ENCODE data around the gene GALNT11.
"Not testable (repeated sequence)": the region's sequence is repeated elsewhere in the genome, so short reads cannot be mapped to it uniquely, and the experiment has no call there.

The GALNT11 gene

DNA sequence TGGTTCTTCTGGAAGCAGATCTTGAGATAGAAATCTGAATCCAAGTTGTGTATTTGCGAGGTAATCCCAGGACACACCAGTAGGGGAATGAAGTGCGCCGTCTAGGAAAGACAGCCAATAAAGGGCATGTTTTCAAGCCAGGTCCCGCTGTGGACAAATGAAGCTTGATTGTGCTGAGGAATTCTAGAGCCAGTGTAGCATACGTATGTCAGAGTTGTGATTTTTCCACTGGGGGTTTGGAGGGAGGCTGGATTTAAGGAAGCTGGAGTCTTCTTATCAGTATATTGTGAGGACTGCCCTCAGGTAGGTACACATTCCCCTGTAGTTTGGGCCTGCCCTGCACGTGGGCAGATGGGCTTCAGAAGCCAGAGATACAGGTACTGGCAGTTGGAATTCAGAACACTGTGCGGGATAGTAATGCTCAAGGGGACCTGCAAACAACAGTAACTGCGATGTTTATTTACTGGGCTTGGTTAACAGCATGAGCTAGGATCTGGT is 50.9 kb downstream of the GALNT11 start:
- no peak for DNase-seq

DNA sequence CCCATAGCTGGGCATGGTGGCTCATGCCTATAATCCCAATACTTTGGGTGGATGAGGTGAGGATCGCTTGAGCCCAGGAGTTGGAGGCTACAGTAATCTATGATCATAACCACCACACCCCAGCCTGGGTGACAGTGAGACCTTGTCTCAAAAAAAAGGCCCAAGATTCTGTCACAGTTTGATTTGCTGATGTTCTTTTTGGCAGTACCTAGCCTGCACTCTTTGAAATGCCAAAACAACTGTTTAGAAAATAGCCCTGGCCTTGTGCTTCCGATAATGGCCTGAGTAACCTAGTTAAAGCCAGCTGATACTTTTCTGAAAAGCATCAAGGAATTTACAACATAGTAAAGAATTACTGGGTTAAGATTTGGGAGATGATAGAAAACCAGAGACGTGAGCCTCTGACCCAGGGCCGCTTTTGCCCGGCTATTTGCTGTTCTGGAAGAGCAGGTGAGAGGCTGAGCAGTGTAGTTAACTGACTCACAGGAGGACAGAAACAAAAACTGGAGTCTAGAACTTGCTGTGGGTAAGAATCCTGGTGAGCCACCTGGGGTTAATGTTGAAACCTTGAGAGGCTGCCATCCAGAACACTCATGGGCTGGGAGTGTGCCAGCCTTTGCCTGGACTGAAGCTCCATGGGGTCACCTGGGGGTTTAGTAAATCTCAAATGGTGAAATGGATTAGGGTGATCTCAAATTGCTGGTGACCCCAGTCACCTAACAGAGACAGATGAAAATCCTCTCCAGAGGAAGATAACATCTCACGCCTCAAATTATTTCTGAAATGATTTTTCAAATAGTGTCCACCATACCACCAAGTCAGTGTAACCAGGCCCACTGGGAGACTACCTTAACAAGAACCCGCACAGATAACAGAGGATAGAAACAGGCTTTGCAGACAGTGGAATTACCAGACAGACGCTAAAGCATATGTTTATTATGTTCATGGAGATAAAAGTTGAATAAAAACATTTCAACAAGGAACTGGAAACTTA is 51.8 kb downstream of the GALNT11 start:
- DNase-seq: no peak

DNA sequence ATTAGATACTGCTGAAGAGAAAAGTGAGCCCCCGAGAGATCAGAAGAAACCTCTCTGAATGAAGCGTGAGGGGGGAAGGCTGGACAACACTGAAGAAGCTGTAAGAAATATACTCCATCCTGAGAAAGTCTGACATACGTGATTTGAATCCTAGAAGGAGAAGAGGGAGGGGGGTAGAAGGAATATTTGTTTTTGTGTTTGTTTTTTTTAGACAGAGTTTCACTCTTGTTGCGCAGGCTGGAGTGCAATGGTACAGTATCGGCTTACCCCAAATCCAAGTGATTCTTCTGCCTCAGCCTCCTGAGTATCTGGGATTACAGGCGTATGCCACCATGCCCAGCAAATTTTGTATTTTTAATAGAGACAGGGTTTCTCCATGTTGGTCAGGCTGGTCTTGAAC is 52.6 kb downstream of the GALNT11 start:
- no peak for DNase-seq

DNA sequence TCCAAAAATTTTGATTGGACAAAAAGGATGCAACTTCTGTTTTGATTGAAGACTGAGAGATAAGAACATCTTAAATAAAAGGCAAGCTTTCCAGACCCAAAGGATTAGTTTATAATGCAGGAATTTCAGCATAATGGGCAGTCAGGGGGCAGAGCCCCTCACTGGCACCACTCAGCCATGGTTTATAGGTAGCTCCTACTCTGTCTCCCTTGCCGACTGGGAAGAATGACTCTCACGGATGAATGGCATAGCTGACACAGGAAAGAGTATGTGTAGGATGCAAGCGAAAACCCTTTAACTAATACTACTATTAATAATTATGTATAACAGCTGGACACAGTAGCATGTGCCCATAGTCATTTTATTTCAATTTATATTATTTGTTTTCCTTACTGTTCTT is 53.3 kb downstream of the GALNT11 start:
- no peak for DNase-seq

DNA sequence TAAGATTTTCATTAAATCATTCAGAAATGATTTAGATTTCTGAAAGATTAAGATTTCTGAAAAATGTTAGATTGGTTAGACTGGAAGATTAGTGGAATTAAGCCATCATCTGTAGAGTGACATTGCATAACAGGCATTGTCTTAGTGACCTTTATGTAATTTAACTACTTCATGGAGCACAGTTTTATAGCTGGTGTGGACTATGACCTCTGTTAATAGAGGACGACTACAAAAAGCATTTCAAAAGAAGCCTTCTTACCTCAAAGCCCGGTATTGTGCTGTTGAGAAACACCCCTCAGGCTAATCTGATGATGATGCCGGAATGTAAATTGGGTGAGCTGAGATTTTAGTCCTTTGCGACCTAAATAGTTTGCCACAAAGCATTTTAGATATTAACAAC is 55.6 kb downstream of the GALNT11 start:
- DNase-seq: no peak

DNA sequence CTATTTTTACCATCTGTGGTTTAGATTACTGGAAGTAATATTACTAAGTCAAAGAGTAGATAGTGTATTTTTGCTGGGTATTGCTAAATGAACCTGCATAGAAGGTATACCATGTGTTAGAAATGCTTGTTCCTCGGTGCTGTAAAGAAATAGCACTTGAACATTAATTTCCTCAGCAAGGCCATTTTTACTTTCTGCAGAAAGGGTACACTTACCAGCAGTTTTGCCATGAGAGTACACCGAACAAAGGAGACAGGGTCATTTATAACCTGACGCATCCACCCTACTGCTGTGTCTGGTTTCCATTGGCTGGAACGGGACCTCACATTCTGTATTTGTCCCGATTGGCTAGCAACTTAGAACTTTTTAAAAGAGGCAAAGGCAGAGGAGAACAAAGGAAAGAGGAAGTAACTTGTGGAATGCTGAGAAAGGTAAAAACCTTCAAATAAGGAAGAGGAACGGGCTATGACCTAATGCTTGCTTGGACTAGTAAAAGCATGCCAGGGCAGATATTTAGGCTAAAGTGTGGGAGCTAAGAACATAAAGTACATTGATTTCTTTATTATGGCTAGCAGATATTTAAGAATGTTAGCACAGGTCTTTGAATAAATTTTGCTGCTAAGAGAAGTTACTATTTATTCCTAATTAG is 56.7 kb downstream of the GALNT11 start:
- not testable (repeated sequence) for DNase-seq

DNA sequence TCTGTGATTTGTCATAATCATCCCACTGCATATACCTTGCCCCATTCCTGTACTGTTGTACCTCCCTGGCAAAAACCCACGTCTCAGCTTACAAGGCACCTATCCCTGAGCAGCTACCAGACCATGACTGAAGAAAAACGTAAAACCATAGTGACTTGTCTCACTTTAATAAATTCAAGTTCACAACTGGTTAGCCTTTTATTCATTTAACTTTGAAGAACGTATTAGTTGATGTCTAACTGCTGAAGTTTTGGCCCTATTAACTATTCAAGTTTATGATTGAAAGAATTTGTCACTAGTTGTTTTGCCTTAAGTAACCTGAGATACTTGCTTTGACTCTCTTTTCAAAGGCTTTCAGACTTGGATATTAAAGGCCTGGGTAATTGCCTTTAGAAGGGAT is 59.7 kb downstream of the GALNT11 start:
- no peak for DNase-seq

DNA sequence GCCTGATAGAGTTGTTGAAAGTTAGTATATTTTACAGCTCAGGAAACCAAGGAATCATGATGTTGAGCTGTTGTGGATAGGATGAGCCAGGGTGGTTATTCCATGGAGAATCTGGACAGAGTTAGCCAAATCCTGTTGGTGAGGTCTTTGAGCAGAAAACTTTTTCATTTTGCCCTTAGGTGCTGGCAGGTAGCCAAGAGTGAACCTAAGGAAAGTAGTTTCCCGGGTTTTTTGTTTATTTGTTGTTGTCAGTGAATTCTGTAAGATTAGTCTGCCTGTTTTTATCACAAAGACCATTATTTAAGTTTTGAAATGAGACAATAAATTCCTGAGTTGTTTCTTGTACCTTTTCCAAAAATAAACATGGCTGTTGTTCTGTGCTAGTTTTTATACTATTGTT is 61.0 kb downstream of the GALNT11 start:
- no peak for DNase-seq

DNA sequence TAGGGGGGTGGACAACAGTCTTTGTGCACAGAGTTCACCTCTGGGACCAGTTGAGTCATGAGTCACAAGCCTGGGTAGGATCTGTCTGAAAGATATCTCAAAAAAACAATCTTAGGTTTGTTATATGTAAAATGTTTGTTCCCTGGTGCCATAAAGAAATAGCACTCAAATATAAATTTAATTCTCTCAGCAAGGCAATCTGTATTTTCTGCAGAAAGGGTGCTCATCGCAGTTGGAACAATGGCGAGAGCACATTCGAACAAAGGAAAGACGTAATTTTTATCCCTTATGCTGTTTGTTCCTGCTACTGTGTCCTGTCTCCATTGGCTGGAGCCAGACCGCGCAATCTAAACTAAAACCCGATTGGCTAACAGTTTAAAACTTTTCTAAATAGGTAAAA is 63.7 kb downstream of the GALNT11 start:
- DNase-seq: no peak

DNA sequence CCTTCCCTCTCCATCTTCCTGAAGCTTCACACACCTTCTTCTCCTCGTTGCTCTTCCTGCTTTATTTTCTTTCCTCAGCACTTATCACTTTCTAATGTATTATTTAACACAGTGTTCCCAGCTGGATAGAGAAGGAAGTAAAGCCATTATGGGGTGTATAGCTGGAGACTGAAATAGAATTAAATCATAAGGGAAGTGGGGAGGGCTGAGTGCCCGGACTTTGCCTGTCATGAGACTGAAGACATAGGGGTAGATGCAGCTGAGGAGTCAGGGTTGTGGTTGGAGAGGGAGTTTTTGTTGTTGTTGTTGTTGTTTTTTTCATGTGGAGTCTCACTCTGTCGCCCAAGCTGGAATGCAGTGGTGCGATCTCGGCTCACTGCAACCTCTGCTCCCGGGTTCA is 65.3 kb downstream of the GALNT11 start:
- no peak for DNase-seq

DNA sequence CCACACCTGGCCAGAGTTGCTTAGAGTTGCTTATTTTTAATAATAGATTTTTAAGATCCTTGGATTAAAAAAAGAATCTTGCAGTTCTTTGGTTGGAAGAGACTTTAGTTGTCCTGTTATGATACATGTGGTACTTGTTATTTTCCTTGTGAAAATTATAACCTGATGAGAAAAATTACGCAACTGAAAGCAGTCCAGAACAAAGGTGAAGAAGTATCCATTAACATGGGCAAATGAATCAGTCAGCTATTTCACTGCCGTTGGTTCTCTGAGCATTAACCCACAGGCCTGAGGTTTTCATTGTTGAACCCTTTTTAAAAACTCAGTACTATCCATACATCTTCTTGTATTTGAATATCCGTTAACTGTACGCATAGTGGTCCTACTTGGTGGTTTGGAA is 68.2 kb downstream of the GALNT11 start:
- no peak for DNase-seq

DNA sequence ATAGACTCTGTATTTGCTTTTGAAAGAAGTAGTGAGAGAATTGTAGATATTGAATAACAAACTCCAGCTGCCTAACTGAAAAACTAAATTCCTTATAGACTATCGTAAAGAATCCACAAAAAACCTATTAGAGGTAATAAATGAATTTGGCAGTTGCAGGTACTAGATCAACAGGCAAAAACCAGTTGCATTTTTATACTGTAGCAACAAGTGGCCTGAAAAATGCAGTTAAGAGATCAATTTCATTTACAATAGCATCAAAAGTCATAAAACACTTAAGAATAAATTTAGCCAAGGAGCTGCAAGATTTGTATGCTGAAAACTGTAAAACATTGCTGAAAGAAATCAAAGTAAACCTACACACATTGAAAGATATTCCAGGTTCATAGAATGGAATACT is 70.3 kb downstream of the GALNT11 start:
- DNase-seq: no peak

DNA sequence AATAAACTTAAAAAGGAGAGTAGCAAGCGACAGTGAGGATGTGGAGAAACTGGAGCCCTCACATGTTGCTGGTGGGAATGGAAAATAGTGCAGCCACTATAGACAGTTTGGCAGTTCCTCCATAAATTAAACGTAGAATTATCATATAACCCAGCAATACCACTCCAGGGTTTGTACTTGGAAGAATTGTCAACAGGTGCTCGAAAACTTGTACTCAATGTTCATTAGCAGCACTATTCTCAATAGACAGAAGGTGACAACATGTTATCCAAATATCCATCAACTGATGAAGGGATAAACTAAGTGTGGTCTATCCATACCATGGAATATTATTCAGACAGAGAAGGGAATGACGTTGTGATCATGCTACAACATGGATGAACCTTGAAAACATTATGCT is 71.9 kb downstream of the GALNT11 start:
- no peak for DNase-seq

DNA sequence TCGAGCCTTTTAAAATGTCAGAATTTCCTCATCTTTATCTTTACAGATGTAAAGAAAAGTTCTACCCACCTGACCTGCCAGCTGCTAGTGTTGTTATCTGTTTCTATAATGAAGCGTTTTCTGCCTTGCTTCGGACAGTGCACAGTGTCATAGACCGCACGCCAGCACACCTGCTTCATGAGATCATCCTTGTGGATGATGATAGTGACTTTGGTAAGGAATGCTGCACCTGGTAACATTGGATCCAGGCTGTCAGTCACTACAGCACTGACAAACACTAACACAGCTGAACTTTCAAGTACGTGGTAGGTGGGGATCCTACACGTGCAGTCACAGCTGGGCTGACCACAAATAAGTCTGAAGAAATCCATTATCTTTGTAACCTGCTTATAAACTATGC is 77.6 kb downstream of the GALNT11 start:
- no peak for DNase-seq

DNA sequence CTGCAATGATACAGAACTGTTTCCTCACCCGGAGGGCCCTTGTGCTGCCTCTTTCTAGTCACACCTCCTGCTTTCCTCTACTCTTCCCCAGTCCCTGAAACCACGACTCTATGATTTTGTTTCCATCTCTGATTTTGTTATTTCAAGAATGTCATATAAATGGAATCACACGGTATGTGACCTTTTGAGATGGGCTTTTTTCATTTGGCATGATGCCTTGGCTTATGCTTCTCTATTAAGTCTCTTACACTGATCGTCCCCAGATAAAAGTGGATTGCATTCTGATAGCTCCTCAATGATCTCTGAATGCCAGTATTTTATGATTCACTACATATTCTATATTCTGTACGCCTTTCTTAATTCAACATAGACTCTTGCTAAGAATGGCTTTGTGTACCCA is 78.2 kb downstream of the GALNT11 start:
- DNase-seq: no peak

DNA sequence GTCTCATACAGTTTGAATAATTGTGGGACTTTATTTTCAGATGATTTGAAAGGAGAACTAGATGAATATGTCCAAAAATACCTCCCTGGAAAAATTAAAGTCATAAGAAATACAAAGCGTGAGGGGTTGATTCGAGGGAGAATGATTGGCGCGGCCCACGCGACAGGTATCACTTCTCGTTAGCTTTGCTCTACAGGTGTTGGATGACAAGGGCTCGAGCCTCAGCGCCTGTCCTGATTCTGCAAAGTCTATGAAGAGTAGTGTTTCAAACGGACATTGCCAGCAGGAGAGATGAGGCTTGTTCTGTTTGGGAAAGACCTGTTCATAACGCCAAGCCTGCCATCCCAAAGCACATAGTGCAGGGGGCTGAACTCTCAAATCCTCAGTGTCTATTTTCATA is 79.7 kb downstream of the GALNT11 start:
- no peak for DNase-seq

DNA sequence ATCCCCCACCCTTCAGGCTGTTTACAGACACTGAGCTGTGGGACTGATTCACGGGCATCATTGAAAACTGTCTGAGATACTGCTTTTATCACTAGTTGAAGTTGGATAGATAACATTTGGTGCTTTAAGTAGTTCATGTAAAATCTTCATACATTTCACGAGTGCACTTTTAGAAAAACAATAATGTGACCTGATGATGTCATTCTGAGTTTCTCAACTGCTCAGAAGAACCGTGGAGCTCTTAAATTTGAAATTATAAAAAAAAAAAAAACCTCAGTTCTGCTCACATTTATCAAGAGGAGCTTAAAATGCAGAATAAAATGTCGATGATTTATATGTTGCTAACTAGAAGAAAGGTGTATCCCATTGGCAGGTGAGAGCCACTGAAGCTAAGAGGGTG is 81.5 kb downstream of the GALNT11 start:
- no peak for DNase-seq

DNA sequence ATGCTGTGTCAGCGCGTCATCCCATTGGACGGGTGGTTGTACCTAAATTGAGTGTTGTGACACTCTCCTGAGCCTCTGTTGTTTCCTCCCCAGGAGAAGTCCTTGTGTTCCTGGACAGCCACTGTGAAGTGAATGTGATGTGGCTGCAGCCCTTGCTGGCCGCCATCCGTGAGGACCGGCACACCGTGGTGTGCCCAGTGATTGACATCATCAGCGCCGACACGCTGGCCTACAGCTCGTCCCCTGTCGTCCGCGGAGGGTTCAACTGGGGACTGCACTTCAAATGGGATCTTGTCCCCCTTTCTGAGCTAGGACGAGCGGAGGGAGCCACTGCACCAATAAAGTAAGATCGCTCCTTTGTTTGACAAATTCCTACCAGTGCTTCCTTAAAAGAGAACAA is 82.5 kb downstream of the GALNT11 start:
- no peak for DNase-seq

DNA sequence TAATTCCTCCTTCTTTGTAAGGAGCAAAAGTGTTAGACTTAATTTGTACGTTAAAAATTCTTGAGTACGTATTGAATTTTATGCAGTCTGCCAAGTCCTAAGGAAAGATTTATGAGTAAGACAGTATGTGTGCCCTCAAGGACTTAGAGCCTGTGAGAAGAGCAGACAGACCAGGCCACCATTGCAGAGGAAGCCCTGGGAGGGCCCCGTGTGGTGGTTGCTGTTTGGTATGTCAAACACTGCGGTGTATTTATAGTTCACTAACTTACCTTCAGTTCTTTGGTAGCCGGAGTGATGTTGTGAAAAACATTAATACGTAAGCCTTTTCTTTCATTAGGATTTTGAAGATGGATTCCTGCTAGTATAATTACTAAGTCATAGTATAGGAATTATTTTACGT is 82.9 kb downstream of the GALNT11 start:
- DNase-seq: no peak

DNA sequence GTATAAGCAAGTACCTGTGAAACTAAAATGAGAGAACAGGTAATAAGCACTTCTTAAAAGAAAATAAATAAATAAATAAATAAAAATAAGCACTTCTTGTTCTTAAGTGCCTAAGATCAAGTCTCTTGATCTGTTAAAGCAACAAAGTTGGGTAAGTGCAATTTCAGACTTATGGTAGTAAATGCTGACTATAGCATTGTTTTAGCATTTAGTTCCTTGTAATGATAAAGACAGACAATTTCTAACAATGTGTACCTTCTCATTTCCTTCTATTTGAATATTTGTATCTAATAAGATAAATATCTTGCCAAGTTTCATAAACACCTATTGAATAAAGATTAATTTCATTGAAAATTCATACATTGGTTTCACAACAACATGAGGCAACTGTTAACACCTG is 87.4 kb downstream of the GALNT11 start:
- DNase-seq: no peak

DNA sequence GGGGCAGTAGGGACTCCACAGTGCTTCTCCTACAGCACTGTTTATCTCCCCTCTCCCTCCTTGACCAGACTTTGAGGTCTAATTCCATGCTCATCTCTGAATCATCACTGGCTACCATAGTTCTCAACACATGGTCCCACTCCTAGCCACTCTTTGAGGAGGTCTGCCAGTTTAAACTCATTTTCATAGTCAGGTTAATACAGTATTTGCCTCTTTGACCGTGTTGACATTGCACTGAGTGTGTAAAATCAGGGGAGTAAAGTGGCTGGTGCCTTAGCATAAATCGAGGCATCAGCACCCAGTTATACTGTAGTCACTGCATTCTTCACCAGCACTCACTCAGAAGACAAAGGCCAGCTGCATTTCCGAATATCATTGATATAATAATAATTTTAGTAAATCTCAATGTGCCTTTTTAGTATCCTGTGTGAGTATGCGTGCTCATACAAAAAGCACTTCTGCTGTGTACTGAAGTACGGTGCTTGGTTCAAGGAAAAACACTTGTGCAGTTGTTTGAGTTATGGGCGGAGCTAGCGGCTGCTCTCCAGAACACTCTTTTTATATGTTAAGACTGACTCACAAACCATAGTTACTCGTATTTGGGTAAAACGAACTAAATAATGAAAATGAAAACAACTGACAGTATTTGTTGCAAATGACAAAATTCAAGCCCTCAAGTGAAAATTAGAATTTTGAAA is 89.7 kb downstream of the GALNT11 start:
- DNase-seq: no peak

DNA sequence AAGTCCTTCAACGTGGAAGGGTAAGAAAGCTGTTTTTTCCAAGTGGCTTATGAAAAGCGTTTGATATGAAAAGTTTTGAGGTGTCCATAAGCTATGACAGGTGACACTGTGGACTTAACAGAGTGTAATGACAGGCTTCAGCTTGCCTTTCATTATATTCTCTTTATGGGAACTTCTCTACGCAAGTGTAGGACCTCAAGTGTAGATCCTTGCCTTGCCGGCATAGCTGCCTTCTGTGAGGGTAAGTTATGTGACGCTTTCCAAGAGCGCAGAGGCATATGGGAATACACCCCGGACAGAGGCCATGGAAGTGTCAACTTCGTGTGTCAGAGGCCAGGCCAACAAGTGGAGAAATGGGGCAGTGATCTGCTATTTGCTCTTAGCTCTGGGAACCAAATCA is 91.9 kb downstream of the GALNT11 start:
- no peak for DNase-seq

DNA sequence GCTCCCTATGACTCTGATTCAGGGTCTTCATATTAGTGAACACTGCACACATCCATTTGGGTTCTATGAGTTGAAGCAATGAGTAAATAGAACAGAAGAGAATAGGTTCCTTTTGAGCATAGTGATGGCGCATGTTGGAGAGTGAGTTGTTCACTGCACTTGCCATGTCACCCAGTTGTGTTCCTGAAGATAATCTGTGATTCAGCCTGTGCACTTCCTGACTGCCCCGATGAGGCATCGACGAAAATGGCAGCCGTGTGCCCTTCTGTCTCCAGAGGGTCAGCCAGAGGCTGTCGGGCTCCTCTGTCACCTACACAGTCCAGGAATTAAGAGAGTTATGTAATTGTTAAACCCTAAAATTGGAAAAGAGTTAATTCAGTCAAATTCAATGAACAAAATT is 94.7 kb downstream of the GALNT11 start:
- no peak for DNase-seq

DNA sequence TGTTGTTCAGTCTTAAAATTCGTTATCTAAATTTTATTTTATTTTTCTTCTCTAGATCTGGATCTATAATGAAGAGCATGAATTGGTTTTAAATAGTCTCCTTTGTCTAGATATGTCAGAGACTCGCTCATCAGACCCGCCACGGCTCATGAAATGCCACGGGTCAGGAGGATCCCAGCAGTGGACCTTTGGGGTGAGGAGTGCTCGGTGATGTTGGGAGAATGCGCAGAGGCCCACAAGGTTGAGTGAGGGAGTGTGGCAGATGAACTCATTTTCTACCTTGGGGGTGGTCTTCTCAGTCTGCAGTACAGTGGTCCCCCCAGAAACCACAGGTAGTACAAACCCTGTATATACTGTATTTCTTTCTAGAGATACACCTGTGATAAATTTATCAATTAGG is 95.3 kb downstream of the GALNT11 start:
- DNase-seq: no peak
